Stomach smooth muscle (tissue), 2 donors: Measurements from ENCODE around the gene ZFYVE9.
"Not testable (repeated sequence)": the region's sequence is repeated elsewhere in the genome, so short reads cannot be mapped to it uniquely, and the experiment has no call there.

Experiments
- H3K27ac ChIP-seq: one replicate; pipeline ENCODE4 v1.7.0; 2013; ENCODE audit warnings: mild to moderate bottlenecking, low read length, inconsistent platforms
- H3K27me3 ChIP-seq, 2 donors: one replicate each; pipeline ENCODE4 v1.7.0; 2013; ENCODE audit warnings: low read length in 2 of 2; ENCODE audit not compliant: insufficient read depth in 2 of 2, control insufficient read depth in 1 of 2
- H3K36me3 ChIP-seq, 2 donors: one replicate each; pipeline ENCODE4 v1.7.0; 2013; ENCODE audit warnings: low read length in 2 of 2; ENCODE audit not compliant: control insufficient read depth in 2 of 2, insufficient read depth in 2 of 2
- H3K4me1 ChIP-seq: one replicate; pipeline ENCODE4 v1.7.0; 2013; ENCODE audit warnings: low read length; ENCODE audit not compliant: control insufficient read depth, insufficient read depth
- H3K4me3 ChIP-seq, 2 donors: one replicate each; pipeline ENCODE4 v1.7.0; 2013; ENCODE audit warnings: low read length in 2 of 2
- H3K9ac ChIP-seq, 2 donors: one replicate each; pipeline ENCODE4 v1.7.0; 2013; ENCODE audit warnings: low read length in 2 of 2, mild to moderate bottlenecking in 1 of 2
- H3K9me3 ChIP-seq, 2 donors: one replicate each; pipeline ENCODE4 v1.7.0; 2013; ENCODE audit warnings: low read length in 2 of 2; ENCODE audit not compliant: control insufficient read depth in 2 of 2
- donor health status: healthy.
- donor health status: Pancreatic carcinoma.

The ZFYVE9 gene

GRCh38 chr1:52191395-52191965, 49.6 kb downstream of the ZFYVE9 start:
- Histone ChIP-seq H3K9me3 (no peaks in the 10 kb centered on the region), H3K4me1 (no peaks in the 10 kb centered on the region), H3K27ac (no peak overlapping the region), H3K36me3 (no peaks in the 10 kb centered on the region), H3K4me3 (no peak overlapping the region), H3K27me3 (no peaks in the 10 kb centered on the region), H3K9ac (no peak overlapping the region)

- Histone ChIP-seq H3K36me3 (no peaks in the 10 kb centered on the region), H3K9ac (no peak overlapping the region), H3K4me3 (no peak overlapping the region), H3K4me1 (no peaks in the 10 kb centered on the region), H3K9me3 (no peaks in the 10 kb centered on the region), H3K27me3 (no peaks in the 10 kb centered on the region), H3K27ac (no peak overlapping the region)
Measured at GRCh38 chr1:52192024-52192423, 50.1 kb downstream of the ZFYVE9 start.

- Histone ChIP-seq H3K9ac (no peak overlapping the region), H3K4me1 (no peaks in the 10 kb centered on the region), H3K36me3 (no peaks in the 10 kb centered on the region), H3K27me3 (no peaks in the 10 kb centered on the region), H3K27ac (no peak overlapping the region), H3K9me3 (no peaks in the 10 kb centered on the region), H3K4me3 (no peak overlapping the region)
Measured at GRCh38 chr1:52192436-52192835, 50.5 kb downstream of the ZFYVE9 start.

- H3K27me3 ChIP-seq, result no peaks in the 10 kb centered on the region
- H3K9me3 ChIP-seq, result no peaks in the 10 kb centered on the region
- H3K27ac ChIP-seq, result no peak overlapping the region
- H3K9ac ChIP-seq, result no peak overlapping the region
- H3K4me1 ChIP-seq, result no peaks in the 10 kb centered on the region
- no peak overlapping the region for H3K4me3 ChIP-seq
- no peaks in the 10 kb centered on the region for H3K36me3 ChIP-seq
Measured at GRCh38 chr1:52193985-52194384, 52.1 kb downstream of the ZFYVE9 start.

- Histone ChIP-seq H3K9me3 (no peaks in the 10 kb centered on the region), H3K4me3 (no peak overlapping the region), H3K27me3 (no peaks in the 10 kb centered on the region), H3K27ac (no peak overlapping the region), H3K4me1 (no peaks in the 10 kb centered on the region), H3K36me3 (no peaks in the 10 kb centered on the region), H3K9ac (no peak overlapping the region)
Measured at GRCh38 chr1:52195161-52195560, 53.3 kb downstream of the ZFYVE9 start.

GRCh38 chr1:52203935-52204625, 62.2 kb downstream of the ZFYVE9 start:
- Histone ChIP-seq H3K27ac (no peak overlapping the region), H3K4me1 (no peaks in the 10 kb centered on the region), H3K27me3 (no peaks in the 10 kb centered on the region)

GRCh38 chr1:52204696-52205095, 62.8 kb downstream of the ZFYVE9 start:
- Histone ChIP-seq H3K9ac (no peak overlapping the region), H3K36me3 (no peaks in the 10 kb centered on the region), H3K9me3 (no peaks in the 10 kb centered on the region), H3K4me3 (no peak overlapping the region), H3K27ac (no peak overlapping the region), H3K4me1 (no peaks in the 10 kb centered on the region), H3K27me3 (no peaks in the 10 kb centered on the region)

More at GRCh38 chr1:52203935-52204625, 62.2 kb downstream of the ZFYVE9 start:
- no peak overlapping the region for H3K9ac ChIP-seq
- no peaks in the 10 kb centered on the region for H3K9me3 ChIP-seq
- no peak overlapping the region for H3K4me3 ChIP-seq
- H3K36me3 ChIP-seq, result no peaks in the 10 kb centered on the region

- not testable (repeated sequence) for H3K36me3 ChIP-seq, H3K9ac ChIP-seq, H3K9me3 ChIP-seq, H3K4me3 ChIP-seq, H3K27ac ChIP-seq, H3K4me1 ChIP-seq, H3K27me3 ChIP-seq
Measured at GRCh38 chr1:52206686-52207085, 64.8 kb downstream of the ZFYVE9 start.

GRCh38 chr1:52209429-52209828, 67.5 kb downstream of the ZFYVE9 start:
- no peak overlapping the region for H3K27ac ChIP-seq
- no peak overlapping the region for H3K4me3 ChIP-seq

GRCh38 chr1:52210044-52210443, 68.2 kb downstream of the ZFYVE9 start:
- Histone ChIP-seq H3K27me3 (no peaks in the 10 kb centered on the region), H3K9me3 (no peaks in the 10 kb centered on the region), H3K9ac (no peak overlapping the region), H3K4me3 (no peak overlapping the region), H3K27ac (no peak overlapping the region), H3K36me3 (no peaks in the 10 kb centered on the region), H3K4me1 (no peaks in the 10 kb centered on the region)

More at GRCh38 chr1:52209429-52209828, 67.5 kb downstream of the ZFYVE9 start:
- no peaks in the 10 kb centered on the region for H3K27me3 ChIP-seq
- no peak overlapping the region for H3K9ac ChIP-seq
- H3K4me1 ChIP-seq, result no peaks in the 10 kb centered on the region
- H3K9me3 ChIP-seq, result no peaks in the 10 kb centered on the region
- no peaks in the 10 kb centered on the region for H3K36me3 ChIP-seq

- Histone ChIP-seq H3K27me3 (no peaks in the 10 kb centered on the region), H3K9me3 (peaks cover 2 to 12% of the 10 kb centered on the region in 2 donors), H3K4me3 (no peak overlapping the region), H3K4me1 (no peaks in the 10 kb centered on the region), H3K36me3 (peaks cover 7 to 8% of the 10 kb centered on the region in 2 donors), H3K27ac (no peak overlapping the region), H3K9ac (no peak overlapping the region)
Measured at GRCh38 chr1:52216907-52217458, 75.1 kb downstream of the ZFYVE9 start.
